ENCODE results near the gene ALDH1A2.

Gene ALDH1A2

DNA sequence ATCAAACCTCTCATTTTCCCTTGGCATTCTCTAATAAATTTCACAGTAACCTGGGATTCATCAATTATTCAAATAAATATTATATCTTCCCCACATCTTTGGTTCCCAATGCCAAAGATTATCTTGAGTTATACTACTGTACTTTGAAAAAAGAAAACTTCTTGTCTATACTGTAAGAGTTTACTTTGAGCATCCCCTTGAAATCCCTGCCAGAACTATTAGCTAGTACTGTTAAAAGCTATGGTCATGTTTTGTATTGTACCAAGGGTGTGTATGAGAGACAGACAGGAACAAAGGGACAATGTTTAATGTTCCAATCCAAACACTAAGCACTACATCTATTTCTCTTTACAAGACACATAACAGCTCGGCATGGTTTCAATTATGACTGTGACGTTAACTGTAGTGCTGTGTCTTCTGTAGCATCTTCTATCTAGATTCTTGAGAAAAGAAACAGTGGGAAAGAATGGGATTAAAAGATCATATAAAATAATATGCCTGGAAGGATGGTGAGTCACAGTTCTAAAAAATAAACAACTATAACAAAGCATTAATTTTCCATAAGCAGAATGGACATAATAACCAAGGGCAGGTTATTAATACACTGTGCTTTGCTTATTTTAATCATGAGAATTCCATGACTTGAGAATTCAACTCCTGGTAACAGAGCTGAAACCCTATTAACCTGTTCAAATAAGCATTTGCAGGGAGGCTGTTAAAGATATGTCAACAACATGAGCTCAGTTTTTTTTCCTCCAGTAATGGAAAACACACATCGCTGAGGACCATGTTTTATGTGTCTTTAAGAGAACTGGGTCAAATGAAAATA is 71.1 kb downstream of the ALDH1A2 start:
- DNase-seq (ENCODE audit: low read depth): no peak

- no peak for DNase-seq (ENCODE audit: low read depth)
These were observed 71.9 kb downstream of the ALDH1A2 start for GRCh38 chr15:57993409-57994145.

- DNase-seq (ENCODE audit: low read depth): no peak
These were observed 72.7 kb downstream of the ALDH1A2 start for GRCh38 chr15:57992761-57993355.

DNA sequence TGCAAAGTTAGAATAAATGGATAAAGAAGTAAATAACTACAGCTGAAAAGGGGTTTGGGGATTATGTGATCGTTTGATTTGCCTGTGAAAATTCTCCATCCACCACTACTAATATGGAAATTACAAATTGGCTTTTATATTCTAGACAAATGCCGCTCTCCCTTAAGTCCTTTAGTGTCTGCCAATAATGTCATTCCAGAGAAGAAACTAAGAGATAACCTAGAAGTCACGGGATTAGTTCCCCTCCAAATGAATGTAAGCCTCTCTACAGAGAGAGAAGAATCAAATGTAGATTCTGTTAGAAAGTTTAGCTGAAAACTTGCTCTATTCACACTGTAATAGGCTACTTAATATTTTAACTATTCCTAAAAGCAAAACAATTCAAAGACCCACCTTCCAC is 92.0 kb downstream of the ALDH1A2 start:
- DNase-seq (ENCODE audit: low read depth): no peak

DNA sequence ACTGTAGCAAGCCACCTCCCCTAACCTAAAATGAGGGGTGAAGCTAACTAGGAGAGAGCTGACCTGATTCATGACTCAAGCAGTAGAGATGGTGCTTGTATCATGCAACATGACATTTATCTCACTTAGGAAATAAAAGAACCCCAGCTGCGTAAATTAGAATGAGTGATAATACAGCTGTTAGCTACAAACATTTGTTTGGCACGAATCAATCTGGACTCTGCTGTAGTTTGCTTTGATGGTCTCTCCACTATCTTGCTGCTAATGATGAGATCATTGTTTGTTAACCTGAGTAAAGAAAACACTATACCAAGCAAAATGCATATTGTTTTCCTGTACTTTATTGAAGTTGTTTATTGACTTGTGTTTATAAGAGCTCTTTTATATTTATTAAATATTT is 92.6 kb downstream of the ALDH1A2 start:
- DNase-seq (ENCODE audit: low read depth): no peak

DNA sequence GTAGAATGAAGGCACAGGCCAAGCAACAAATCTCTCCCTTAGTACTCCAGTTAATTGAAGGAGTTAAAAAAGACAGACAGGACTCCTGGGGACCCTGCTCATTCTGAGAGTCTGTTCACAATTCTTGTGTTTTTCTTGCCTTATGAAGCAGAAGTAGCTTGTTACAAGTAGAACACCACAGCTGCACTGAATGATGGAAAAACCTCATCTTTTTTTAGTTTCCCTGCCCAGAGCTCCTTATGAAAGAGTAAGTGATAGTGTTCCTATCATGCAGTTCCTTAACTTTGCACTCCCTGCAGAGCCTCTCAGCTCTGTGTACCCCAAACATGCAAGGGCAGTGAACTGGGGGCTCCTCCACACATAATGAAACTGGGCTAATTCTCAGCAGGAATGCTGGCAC is 95.5 kb downstream of the ALDH1A2 start:
- no peak for DNase-seq (ENCODE audit: low read depth)

- DNase-seq (ENCODE audit: low read depth): no peak
These were observed 96.2 kb downstream of the ALDH1A2 start for GRCh38 chr15:57969355-57969754.

GRCh38 chr15:57962887-57963286 is 102.6 kb downstream of the ALDH1A2 start:
- DNase-seq (ENCODE audit: low read depth): no peak

DNA sequence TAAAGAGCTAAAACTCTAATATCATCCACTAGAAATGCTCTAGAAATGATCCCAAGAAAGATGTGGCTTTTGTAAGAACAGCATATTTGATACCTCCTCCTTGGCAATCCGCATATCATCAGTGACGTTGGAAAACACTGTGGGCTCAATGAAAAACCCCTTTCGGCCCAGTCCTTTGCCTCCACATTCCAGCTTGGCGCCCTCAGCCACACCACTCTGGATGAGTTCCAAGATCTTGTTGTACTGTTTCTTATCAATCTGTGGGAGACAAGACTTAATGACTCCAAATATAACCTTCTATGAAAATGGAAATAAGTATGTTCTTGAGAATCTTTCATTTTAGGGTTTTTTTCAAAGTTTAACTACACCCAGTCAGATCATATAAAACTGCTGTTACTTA is 103.6 kb downstream of the ALDH1A2 start:
- no peak for DNase-seq (ENCODE audit: low read depth)

- DNase-seq (ENCODE audit: low read depth): no peak
These were observed 108.4 kb downstream of the ALDH1A2 start for GRCh38 chr15:57957113-57957512.

DNA sequence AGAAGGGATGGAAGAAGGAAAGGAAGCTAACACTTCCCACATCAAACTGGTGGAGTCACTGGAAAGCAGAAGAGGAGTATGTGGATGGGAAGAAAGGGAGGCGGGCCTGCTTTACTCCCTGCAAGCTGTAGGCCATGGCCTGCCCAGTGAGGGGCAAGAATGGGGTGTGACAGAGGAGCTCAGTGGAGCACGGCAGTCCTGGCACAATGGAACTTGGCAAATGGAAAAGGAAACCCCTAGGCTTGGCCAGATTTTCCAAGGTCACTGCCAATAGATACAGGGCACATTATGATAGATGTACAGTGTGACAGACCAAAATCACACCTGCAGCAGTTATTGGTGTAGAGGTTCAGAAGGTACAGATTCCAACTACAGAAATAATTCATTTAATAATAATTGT is 111.6 kb downstream of the ALDH1A2 start:
- no peak for DNase-seq (ENCODE audit: low read depth)

GRCh38 chr15:57951328-57951932 is 114.1 kb downstream of the ALDH1A2 start:
- no peak for DNase-seq (ENCODE audit: low read depth)

GRCh38 chr15:57950381-57950946 is 115.0 kb downstream of the ALDH1A2 start:
- DNase-seq (ENCODE audit: low read depth): no peak

- no peak for DNase-seq (ENCODE audit: low read depth)
These were observed 116.1 kb downstream of the ALDH1A2 start for GRCh38 chr15:57949374-57949943.

- DNase-seq (ENCODE audit: low read depth): no peak
These were observed 116.9 kb downstream of the ALDH1A2 start for GRCh38 chr15:57948351-57949289.

DNA sequence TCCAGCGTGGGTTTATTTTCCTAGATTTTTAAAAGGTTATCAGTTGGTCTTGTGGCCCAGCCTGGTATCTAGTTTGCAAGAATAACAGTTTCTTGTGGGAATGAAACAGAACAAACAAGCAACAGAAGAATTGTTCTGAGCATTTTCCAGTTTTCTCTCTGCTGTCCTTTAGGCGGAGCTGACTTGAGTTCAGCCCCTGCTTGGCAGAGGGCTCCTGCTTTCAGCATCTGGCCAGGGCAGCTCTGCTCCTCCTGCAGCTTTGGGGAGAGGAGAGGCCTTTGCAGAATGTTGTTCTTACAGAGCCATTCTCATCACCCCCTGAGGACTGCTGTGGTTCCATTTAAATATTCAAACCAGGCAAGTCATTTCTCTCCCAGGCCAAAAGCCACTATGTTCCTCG is 117.7 kb downstream of the ALDH1A2 start:
- no peak for DNase-seq (ENCODE audit: low read depth)

- DNase-seq (ENCODE audit: low read depth): no peak
These were observed 118.2 kb downstream of the ALDH1A2 start for GRCh38 chr15:57947282-57947681.

DNA sequence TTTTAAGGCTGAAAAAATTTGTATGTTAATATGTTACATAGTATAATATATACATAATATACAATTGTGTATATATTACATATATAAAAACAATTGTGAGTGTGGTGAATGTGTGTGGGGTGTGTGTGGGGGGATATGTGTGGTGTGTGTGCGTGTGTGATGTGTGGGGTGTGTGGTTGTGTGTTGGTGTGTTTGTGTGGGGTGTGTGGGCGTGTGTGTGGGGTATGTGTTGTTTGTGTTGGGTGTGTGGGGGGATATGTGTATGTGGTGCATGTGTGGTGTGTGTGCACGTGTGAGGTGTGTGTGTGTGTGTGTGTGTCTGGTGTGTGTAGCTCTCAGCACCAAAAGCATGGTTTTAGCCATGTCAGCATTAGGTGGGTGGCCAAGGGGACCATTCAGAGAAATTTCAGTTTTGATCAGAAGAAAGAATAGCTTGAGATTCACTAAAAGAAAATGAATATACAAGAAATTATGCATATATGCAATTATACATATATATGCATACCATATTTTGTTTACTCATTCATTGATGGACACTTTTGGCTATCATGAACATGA is 118.9 kb downstream of the ALDH1A2 start:
- DNase-seq (ENCODE audit: low read depth): no peak

- no peak for DNase-seq (ENCODE audit: low read depth)
These were observed 119.9 kb downstream of the ALDH1A2 start for GRCh38 chr15:57945616-57946015.

GRCh38 chr15:57943754-57944420 is 121.6 kb downstream of the ALDH1A2 start:
- no peak for DNase-seq (ENCODE audit: low read depth)

Data from stimulated activated CD8-positive, alpha-beta memory T cell treated with anti-CD3 and anti-CD28 coated beads, Interleukin-7, amount 100 ng/mL, for 24 hours (primary cell).